DMS79 (cell line): ENCODE results near the gene MAGED1.
"Not testable (repeated sequence)": the region's sequence is repeated elsewhere in the genome, so short reads cannot be mapped to it uniquely, and the experiment has no call there.

Experiments used
- DNase-seq: peaks from one replicate; lab custom pipeline; 2025; lab: John Stamatoyannopoulos, UW

The MAGED1 gene

GRCh38 chrX:51896626-51897025, 3.2 kb downstream of the MAGED1 start:
- no peak for DNase-seq

GRCh38 chrX:51899741-51900140, 6.3 kb downstream of the MAGED1 start:
- DNase-seq, result no peak

GRCh38 chrX:51902510-51903050, 9.2 kb downstream of the MAGED1 start:
- no peak for DNase-seq

- not testable (repeated sequence) for DNase-seq
Measured at GRCh38 chrX:51905152-51905551, 11.7 kb downstream of the MAGED1 start.

GRCh38 chrX:51905711-51906110, 12.3 kb downstream of the MAGED1 start:
- no peak for DNase-seq

GRCh38 chrX:51917604-51918003, 24.2 kb downstream of the MAGED1 start:
- no peak for DNase-seq

- DNase-seq, result no peak
Measured at GRCh38 chrX:51922561-51922960, 29.1 kb downstream of the MAGED1 start.

GRCh38 chrX:51931566-51932150, 38.2 kb downstream of the MAGED1 start:
- DNase-seq, result no peak
